Stimulated activated naive B cell treated with anti-CD40 and anti-IgM and Interleukin-4, amounts not matched to agents 10 μg/mL and 1 μg/mL and 100 μg/mL, for 72 hours (primary cell): ENCODE results near the gene SRC.

Experiments
- ATAC-seq, 2 donors: fragments of 150-1000 bp; cut with Tn5 transposase; replicated peaks; 2 replicates each; pipeline ENCODE4 v1.10.0; 2021; ENCODE audit warnings: moderate library complexity in 1 of 2
- DNase-seq: peaks from one replicate; pipeline ENCODE4 v3.0.0; 2021
- H3K27ac Mint-ChIP-seq: one replicate; pipeline ENCODE4 v1.8.0; 2022; ENCODE audit warnings: mild to moderate bottlenecking, mixed read lengths
- H3K27me3 Mint-ChIP-seq, 2 donors: one replicate each; pipeline ENCODE4 v1.8.0; 2022; ENCODE audit warnings: mixed read lengths in 2 of 2
- H3K36me3 Mint-ChIP-seq, 2 donors: one replicate each; pipeline ENCODE4 v1.8.0; 2022; ENCODE audit warnings: mixed read lengths in 2 of 2, mild to moderate bottlenecking in 1 of 2
- H3K4me1 Mint-ChIP-seq, 2 donors: one replicate each; pipeline ENCODE4 v1.8.0; 2022; ENCODE audit warnings: mixed read lengths in 2 of 2, mild to moderate bottlenecking in 1 of 2
- H3K4me3 Mint-ChIP-seq, 2 donors: one replicate each; pipeline ENCODE4 v1.8.0; 2022; ENCODE audit warnings: mild to moderate bottlenecking in 2 of 2, mixed read lengths in 2 of 2, moderate library complexity in 1 of 2
- H3K9me3 Mint-ChIP-seq, 2 donors: one replicate each; pipeline ENCODE4 v1.8.0; 2022; ENCODE audit warnings: mixed read lengths in 2 of 2, mild to moderate bottlenecking in 1 of 2

Gene SRC

GRCh38 chr20:37396416-37397075, 50.6 kb downstream of the SRC start:
- ATAC-seq: no peak
- Mint-ChIP-seq H3K4me1 (peaks cover 16 to 23% of the 10 kb centered on the region in 2 donors), H3K9me3 (no peaks in the 10 kb centered on the region), H3K27me3 (no peaks in the 10 kb centered on the region), H3K27ac (peak overlapping the region; percentile 88), H3K36me3 (peaks cover 66 to 73% of the 10 kb centered on the region in 2 donors), H3K4me3 (no peak overlapping the region)
- DNase-seq: no peak

- ATAC-seq (no peak), DNase-seq (no peak)
- Mint-ChIP-seq H3K9me3 (no peaks in the 10 kb centered on the region), H3K27ac (peak overlapping the region; percentile 77), H3K4me3 (peak overlapping the region in 1 of 2 donors; percentile 27), H3K36me3 (peaks cover 69 to 74% of the 10 kb centered on the region in 2 donors), H3K4me1 (peaks cover 16 to 19% of the 10 kb centered on the region in 2 donors), H3K27me3 (no peaks in the 10 kb centered on the region)
Observed at GRCh38 chr20:37397076-37397953, 51.4 kb downstream of the SRC start.

GRCh38 chr20:37397954-37398749, 52.2 kb downstream of the SRC start:
- Mint-ChIP-seq H3K4me1 (peaks cover 18 to 19% of the 10 kb centered on the region in 2 donors), H3K36me3 (peaks cover 69 to 74% of the 10 kb centered on the region in 2 donors), H3K27me3 (no peaks in the 10 kb centered on the region), H3K27ac (peak overlapping the region; percentile 82), H3K4me3 (no peak overlapping the region), H3K9me3 (no peaks in the 10 kb centered on the region)
- DNase-seq: no peak
- no peak for ATAC-seq

GRCh38 chr20:37398750-37399621, 53.0 kb downstream of the SRC start:
- H3K4me1 Mint-ChIP-seq: peaks cover 18 to 19% of the 10 kb centered on the region in 2 donors
- peaks cover 72 to 78% of the 10 kb centered on the region in 2 donors for H3K36me3 Mint-ChIP-seq
- H3K9me3 Mint-ChIP-seq: no peaks in the 10 kb centered on the region
- DNase-seq (no peak), ATAC-seq (peak; percentile 73 to 75)
- no peak overlapping the region for H3K4me3 Mint-ChIP-seq
- peak overlapping the region; percentile 71 for H3K27ac Mint-ChIP-seq
- no peaks in the 10 kb centered on the region for H3K27me3 Mint-ChIP-seq

- Mint-ChIP-seq H3K9me3 (no peaks in the 10 kb centered on the region), H3K27me3 (no peaks in the 10 kb centered on the region), H3K4me1 (peaks cover 26 to 36% of the 10 kb centered on the region in 2 donors), H3K27ac (no peak overlapping the region), H3K36me3 (peaks cover 72 to 86% of the 10 kb centered on the region in 2 donors), H3K4me3 (no peak overlapping the region)
- ATAC-seq: no peak
- DNase-seq: no peak
Observed at GRCh38 chr20:37401282-37401929, 55.5 kb downstream of the SRC start.

- Mint-ChIP-seq H3K36me3 (peaks cover 67 to 79% of the 10 kb centered on the region in 2 donors), H3K9me3 (no peaks in the 10 kb centered on the region), H3K4me3 (no peak overlapping the region), H3K27ac (no peak overlapping the region), H3K4me1 (peaks cover 21 to 37% of the 10 kb centered on the region in 2 donors), H3K27me3 (peaks cover 0 to under 1% of the 10 kb centered on the region in 2 donors)
- DNase-seq (no peak), ATAC-seq (no peak)
Observed at GRCh38 chr20:37401930-37402675, 56.2 kb downstream of the SRC start.

GRCh38 chr20:37403107-37404033, 57.4 kb downstream of the SRC start:
- Mint-ChIP-seq H3K4me1 (peaks cover 25 to 34% of the 10 kb centered on the region in 2 donors), H3K9me3 (no peaks in the 10 kb centered on the region), H3K27ac (peak overlapping the region; percentile 73), H3K4me3 (peak overlapping the region in 1 of 2 donors; percentile 21), H3K36me3 (peaks cover 57 to 68% of the 10 kb centered on the region in 2 donors), H3K27me3 (peaks cover 10 to 11% of the 10 kb centered on the region in 2 donors)
- ATAC-seq (no peak), DNase-seq (no peak)

GRCh38 chr20:37404461-37404890, 58.5 kb downstream of the SRC start:
- ATAC-seq (no peak), DNase-seq (no peak)
- no peak overlapping the region for H3K4me3 Mint-ChIP-seq
- H3K9me3 Mint-ChIP-seq: no peaks in the 10 kb centered on the region
- H3K27me3 Mint-ChIP-seq: peaks cover 13 to 18% of the 10 kb centered on the region in 2 donors
- peaks cover 30 to 40% of the 10 kb centered on the region in 2 donors for H3K4me1 Mint-ChIP-seq
- H3K27ac Mint-ChIP-seq: no peak overlapping the region
- H3K36me3 Mint-ChIP-seq: peaks cover 46 to 57% of the 10 kb centered on the region in 2 donors

- Mint-ChIP-seq H3K9me3 (no peaks in the 10 kb centered on the region), H3K4me1 (peaks cover 36 to 43% of the 10 kb centered on the region in 2 donors), H3K27ac (peak overlapping the region; percentile 91)
Observed at GRCh38 chr20:37405351-37405897, 59.5 kb downstream of the SRC start.

GRCh38 chr20:37406010-37406998, 60.4 kb downstream of the SRC start:
- peak; percentile 44 to 64 for ATAC-seq
- peaks cover 13 to 18% of the 10 kb centered on the region in 2 donors for H3K27me3 Mint-ChIP-seq
- H3K27ac Mint-ChIP-seq: peak overlapping the region; percentile 91
- DNase-seq: no peak
- no peaks in the 10 kb centered on the region for H3K9me3 Mint-ChIP-seq
- H3K4me3 Mint-ChIP-seq: peak overlapping the region; percentile 77 to 79
- H3K36me3 Mint-ChIP-seq: peaks cover 36 to 46% of the 10 kb centered on the region in 2 donors
- peaks cover 36 to 43% of the 10 kb centered on the region in 2 donors for H3K4me1 Mint-ChIP-seq

More at GRCh38 chr20:37405351-37405897, 59.5 kb downstream of the SRC start:
- ATAC-seq: no peak
- Mint-ChIP-seq H3K36me3 (peaks cover 40 to 50% of the 10 kb centered on the region in 2 donors), H3K4me3 (peak overlapping the region; percentile 77 to 79), H3K27me3 (peaks cover 13 to 18% of the 10 kb centered on the region in 2 donors)
- no peak for DNase-seq
